Measurements from ENCODE around the gene PRF1. TPM values are rescaled to one million over a fixed set of nuclear protein-coding genes. Genes with fewer than 3 reads are reported as not detected.

PRF1 gene
- total and polyA plus RNA-seq, 8 donors, result under 0.01 to 11.0 (median 1.4) TPM; not detected in 1

- TF ChIP-seq CTCF (IDR thresholded peaks at IDR 0.05), result no peak
- TF ChIP-seq EP300 (IDR thresholded peaks at IDR 0.05), result no peak
- no peak for TF ChIP-seq POLR2AphosphoS5 (IDR thresholded peaks at IDR 0.05)
- no peak for TF ChIP-seq POLR2A (IDR thresholded peaks at IDR 0.05)
- no peak overlapping the region for H3K27ac ChIP-seq
- H3K27me3 ChIP-seq, result peaks cover 0 to 4% (median 0%) of the 10 kb centered on the region in 3 donors
- H3K36me3 ChIP-seq, result no peaks in the 10 kb centered on the region
- no peaks in the 10 kb centered on the region for H3K9me3 ChIP-seq
- intact Hi-C loops (cut with DNase I; ENCODE audit: low total_unique reads), result no loop called here
- H3K4me3 ChIP-seq, result no peak overlapping the region
- no peak for DNase-seq
- peaks cover 0 to 8% (median 4%) of the 10 kb centered on the region in 4 donors for H3K4me1 ChIP-seq
- 77 to 84% (median 78%) methylated on average over 16 of the region's 16 CpGs for WGBS, 5 donors
Measured at GRCh38 chr10:70592746-70593512, 9.6 kb downstream of the PRF1 start.

GRCh38 chr10:70592186-70592735, 10.3 kb downstream of the PRF1 start:
- H3K4me1 ChIP-seq, result peaks cover 0 to 8% (median 4%) of the 10 kb centered on the region in 4 donors
- WGBS, 5 donors, result 78 to 93% (median 85%) methylated on average over 2 of the region's 2 CpGs

GRCh38 chr10:70590655-70591416, 11.7 kb downstream of the PRF1 start:
- Histone ChIP-seq H3K27me3 (peaks cover 0 to 4% (median 0%) of the 10 kb centered on the region in 3 donors), H3K4me1 (peaks cover 0 to 8% (median 4%) of the 10 kb centered on the region in 4 donors), H3K27ac (no peak overlapping the region), H3K9me3 (no peaks in the 10 kb centered on the region), H3K4me3 (no peak overlapping the region), H3K36me3 (no peaks in the 10 kb centered on the region)
- intact Hi-C loops (cut with DNase I; ENCODE audit: low total_unique reads), result no loop called here
- no peak for TF ChIP-seq EP300 (IDR thresholded peaks at IDR 0.05)
- TF ChIP-seq CTCF (IDR thresholded peaks at IDR 0.05), result no peak
- TF ChIP-seq POLR2AphosphoS5 (IDR thresholded peaks at IDR 0.05), result no peak
- no peak for TF ChIP-seq POLR2A (IDR thresholded peaks at IDR 0.05)
- DNase-seq, result peak in 1 of 2 donors; percentile 17
- WGBS, 5 donors, result 62 to 80% (median 75%) methylated on average over 2 to 5 of the region's 5 CpGs

More at GRCh38 chr10:70592186-70592735, 10.3 kb downstream of the PRF1 start:
- no peaks in the 10 kb centered on the region for H3K36me3 ChIP-seq
- H3K27me3 ChIP-seq, result peaks cover 0 to 4% (median 0%) of the 10 kb centered on the region in 3 donors
- H3K27ac ChIP-seq, result no peak overlapping the region
- H3K9me3 ChIP-seq, result no peaks in the 10 kb centered on the region
- DNase-seq, result no peak
- TF ChIP-seq POLR2AphosphoS5 (IDR thresholded peaks at IDR 0.05) (no peak), EP300 (IDR thresholded peaks at IDR 0.05) (no peak), CTCF (IDR thresholded peaks at IDR 0.05) (no peak), POLR2A (IDR thresholded peaks at IDR 0.05) (no peak)
- no peak overlapping the region for H3K4me3 ChIP-seq
- intact Hi-C loops (cut with DNase I; ENCODE audit: low total_unique reads), result no loop called here
